HG03066 (cell line): ENCODE measurements around the gene SHCBP1L.

Source experiments
- ATAC-seq: cut with Tn5 transposase; IDR thresholded peaks from one replicate; pipeline ENCODE4 v1.9.1; 2021; ENCODE audit warnings: low read depth; ENCODE audit not compliant: unreplicated experiment

The SHCBP1L gene

GRCh38 chr1:182952677-182953444 is at the start of gene SHCBP1L:
TSS of gene SHCBP1L (minus strand) at chr1:182953166. CDS start at chr1:182953133, 33 bp downstream.
- ATAC-seq, result no peak

GRCh38 chr1:183002267-183002666 is 49.3 kb upstream of the SHCBP1L start:
- no peak for ATAC-seq

- ATAC-seq, result no peak
These were observed 47.4 kb upstream of the SHCBP1L start for GRCh38 chr1:183000167-183000962.

GRCh38 chr1:182998482-182998881 is 45.5 kb upstream of the SHCBP1L start:
- no peak for ATAC-seq

GRCh38 chr1:182996816-182997215 is 43.9 kb upstream of the SHCBP1L start:
- no peak for ATAC-seq

- ATAC-seq, result no peak
These were observed 42.9 kb upstream of the SHCBP1L start for GRCh38 chr1:182995894-182996293.

- no peak for ATAC-seq
These were observed 40.8 kb upstream of the SHCBP1L start for GRCh38 chr1:182993746-182994145.

GRCh38 chr1:182990413-182991144 is 37.6 kb upstream of the SHCBP1L start:
- no peak for ATAC-seq

- no peak for ATAC-seq
These were observed 32.9 kb upstream of the SHCBP1L start for GRCh38 chr1:182985876-182986275.

- ATAC-seq, result no peak
These were observed 31.7 kb upstream of the SHCBP1L start for GRCh38 chr1:182984621-182985020.

- ATAC-seq, result no peak
These were observed 31.2 kb upstream of the SHCBP1L start for GRCh38 chr1:182984138-182984537.

GRCh38 chr1:182978151-182978853 is 25.3 kb upstream of the SHCBP1L start:
- ATAC-seq, result no peak

GRCh38 chr1:182977480-182977879 is 24.5 kb upstream of the SHCBP1L start:
- no peak for ATAC-seq

GRCh38 chr1:182974506-182975191 is 21.7 kb upstream of the SHCBP1L start:
- ATAC-seq, result no peak

GRCh38 chr1:182972829-182973228 is 19.9 kb upstream of the SHCBP1L start:
- ATAC-seq, result no peak

- ATAC-seq, result no peak
These were observed 19.3 kb upstream of the SHCBP1L start for GRCh38 chr1:182972231-182972630.

- no peak for ATAC-seq
These were observed 18.3 kb upstream of the SHCBP1L start for GRCh38 chr1:182971219-182971618.

GRCh38 chr1:182968836-182969734 is 16.1 kb upstream of the SHCBP1L start:
- no peak for ATAC-seq

- ATAC-seq, result no peak
These were observed 15.3 kb upstream of the SHCBP1L start for GRCh38 chr1:182968151-182968741.
